ENCODE measurements around the gene NXPH3.

The NXPH3 gene

DNA sequence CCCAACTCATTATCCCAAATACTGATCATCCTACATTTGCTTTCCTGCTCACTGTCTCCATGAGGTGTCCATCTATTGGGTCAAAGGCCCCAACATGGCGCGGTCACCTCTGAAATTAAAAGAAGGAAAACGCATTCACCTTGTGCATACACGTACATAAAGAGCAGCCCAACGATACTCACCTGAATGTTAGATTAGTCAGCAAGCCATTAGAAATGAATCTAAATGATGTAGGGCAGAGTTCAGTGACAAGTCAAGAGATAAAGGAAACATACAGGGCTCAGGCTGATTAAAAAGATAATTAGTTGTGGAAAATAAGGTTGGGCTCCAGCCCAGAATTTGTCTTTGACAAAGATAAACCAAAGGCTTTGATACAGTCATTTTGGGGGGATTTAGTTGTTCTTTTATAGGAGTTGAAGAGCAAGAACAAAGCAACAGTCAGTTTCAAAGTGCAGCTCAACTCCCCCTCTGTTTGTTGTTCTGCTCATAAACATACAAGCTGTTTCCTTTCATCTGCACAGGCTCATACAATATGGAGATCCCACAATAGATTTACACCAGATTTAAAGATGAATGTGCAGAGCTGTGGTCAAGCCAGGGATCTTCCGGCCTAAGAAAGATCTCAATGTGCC lies 21.1 kb downstream of the NXPH3 start:
- FAIRE-seq = no peak
- TF ChIP-seq, protein P1, sequence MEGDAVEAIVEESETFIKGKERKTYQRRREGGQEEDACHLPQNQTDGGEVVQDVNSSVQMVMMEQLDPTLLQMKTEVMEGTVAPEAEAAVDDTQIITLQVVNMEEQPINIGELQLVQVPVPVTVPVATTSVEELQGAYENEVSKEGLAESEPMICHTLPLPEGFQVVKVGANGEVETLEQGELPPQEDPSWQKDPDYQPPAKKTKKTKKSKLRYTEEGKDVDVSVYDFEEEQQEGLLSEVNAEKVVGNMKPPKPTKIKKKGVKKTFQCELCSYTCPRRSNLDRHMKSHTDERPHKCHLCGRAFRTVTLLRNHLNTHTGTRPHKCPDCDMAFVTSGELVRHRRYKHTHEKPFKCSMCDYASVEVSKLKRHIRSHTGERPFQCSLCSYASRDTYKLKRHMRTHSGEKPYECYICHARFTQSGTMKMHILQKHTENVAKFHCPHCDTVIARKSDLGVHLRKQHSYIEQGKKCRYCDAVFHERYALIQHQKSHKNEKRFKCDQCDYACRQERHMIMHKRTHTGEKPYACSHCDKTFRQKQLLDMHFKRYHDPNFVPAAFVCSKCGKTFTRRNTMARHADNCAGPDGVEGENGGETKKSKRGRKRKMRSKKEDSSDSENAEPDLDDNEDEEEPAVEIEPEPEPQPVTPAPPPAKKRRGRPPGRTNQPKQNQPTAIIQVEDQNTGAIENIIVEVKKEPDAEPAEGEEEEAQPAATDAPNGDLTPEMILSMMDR (IDR thresholded peaks at IDR 0.05; ENCODE audit: insufficient read depth, missing control alignments) = no peak
- DNase-seq (ENCODE audit: insufficient read length, low spot score) = no peak

DNA sequence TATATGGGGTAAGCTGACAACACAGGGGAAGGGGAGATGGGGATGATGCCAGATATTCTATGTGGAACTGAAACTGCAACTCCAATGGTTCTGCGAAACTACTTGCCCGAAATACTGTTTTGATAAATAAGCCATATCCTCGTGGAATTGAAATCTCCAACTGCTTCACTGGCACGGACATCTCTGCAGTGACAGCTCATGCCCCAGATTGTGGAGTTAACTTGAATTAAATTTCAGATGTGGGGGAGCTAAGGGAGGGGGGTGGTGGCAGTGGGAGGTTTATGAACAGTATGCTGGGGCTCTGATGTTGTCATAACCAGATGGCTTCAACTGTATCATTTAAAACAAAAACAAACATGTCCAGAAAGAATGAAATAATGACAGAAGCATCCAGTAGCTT lies 21.8 kb downstream of the NXPH3 start:
- DNase-seq (ENCODE audit: insufficient read length, low spot score) (no peak), FAIRE-seq (no peak)
- TF ChIP-seq, protein P1 (IDR thresholded peaks at IDR 0.05; ENCODE audit: insufficient read depth, missing control alignments) = no peak

DNA sequence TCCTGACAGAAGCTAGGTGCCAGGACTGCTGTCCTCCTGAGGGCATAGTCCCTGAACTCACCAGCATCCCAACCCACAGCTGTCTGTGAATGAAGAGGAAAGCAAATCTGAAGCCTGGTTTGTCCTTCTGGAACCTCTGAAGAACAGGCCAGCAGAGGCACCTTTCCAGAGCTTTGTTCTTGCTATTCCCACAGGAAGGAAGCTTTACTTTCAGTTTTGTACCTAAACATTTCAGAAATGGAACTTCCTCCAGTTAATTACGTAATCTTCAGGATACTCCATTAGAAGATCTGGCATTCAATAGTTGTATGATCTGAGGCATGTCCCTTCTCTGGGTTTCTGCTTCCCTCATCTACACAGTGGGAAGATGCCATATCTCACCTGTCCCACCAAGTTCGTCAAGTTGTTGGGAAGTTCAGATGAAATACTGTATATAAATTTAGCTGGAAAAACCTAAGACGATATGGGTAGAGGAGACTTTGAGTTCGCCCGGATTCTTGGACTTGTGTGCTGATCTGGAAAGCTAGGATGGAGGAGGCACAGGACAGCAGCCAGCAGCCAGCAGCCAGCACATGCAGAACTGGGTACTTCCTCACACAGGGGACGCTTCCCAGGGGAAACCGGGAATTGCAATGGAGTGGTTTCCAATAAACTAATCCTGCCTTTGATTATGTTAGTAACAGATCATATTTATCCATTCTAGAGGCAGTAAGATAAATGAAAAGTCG lies 22.4 kb downstream of the NXPH3 start:
- TF ChIP-seq, protein P1 (IDR thresholded peaks at IDR 0.05; ENCODE audit: insufficient read depth, missing control alignments) = no peak
- DNase-seq (ENCODE audit: insufficient read length, low spot score) = no peak
- no peak for FAIRE-seq

DNA sequence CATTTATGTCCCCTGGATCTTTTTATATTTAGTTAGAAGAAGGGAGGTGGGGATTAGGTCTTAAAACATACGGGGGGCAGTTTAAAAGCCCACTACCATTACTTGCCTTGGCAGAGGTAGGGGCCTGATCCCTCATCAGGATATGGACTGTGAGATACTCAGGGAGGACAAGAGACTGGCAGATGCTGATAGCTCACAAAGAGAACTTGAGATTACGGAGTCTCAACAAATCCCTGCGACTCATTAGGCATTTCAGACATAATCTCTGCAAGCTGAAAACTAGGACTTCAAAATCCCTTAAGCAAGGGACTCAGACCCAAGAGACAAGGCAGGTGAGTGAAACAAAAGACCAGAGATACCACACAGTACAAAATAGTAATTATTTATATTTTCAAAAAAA lies 23.2 kb downstream of the NXPH3 start:
- DNase-seq (ENCODE audit: insufficient read length, low spot score) (no peak), FAIRE-seq (peak; percentile 82)
- TF ChIP-seq, protein P1 (IDR thresholded peaks at IDR 0.05; ENCODE audit: insufficient read depth, missing control alignments) = no peak

DNA sequence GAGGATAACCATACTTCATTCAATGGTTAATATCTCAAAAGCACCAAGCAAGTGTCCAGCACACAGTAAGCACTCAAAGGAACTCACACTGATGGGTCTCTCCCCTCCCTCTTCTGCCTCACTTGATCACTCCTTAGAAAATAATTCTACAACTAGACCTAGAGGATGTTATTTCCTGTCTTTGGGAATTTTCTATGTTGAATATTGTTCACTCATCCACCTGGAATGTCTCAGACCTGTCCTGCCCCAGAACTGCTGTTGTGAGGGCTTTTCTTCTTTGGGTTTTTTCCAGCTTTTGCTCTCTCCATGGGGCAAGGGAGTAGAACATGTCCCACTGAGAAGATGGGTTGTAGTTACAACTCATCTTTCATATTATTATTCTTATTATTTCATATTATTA lies 25.3 kb downstream of the NXPH3 start:
- no peak for FAIRE-seq

DNA sequence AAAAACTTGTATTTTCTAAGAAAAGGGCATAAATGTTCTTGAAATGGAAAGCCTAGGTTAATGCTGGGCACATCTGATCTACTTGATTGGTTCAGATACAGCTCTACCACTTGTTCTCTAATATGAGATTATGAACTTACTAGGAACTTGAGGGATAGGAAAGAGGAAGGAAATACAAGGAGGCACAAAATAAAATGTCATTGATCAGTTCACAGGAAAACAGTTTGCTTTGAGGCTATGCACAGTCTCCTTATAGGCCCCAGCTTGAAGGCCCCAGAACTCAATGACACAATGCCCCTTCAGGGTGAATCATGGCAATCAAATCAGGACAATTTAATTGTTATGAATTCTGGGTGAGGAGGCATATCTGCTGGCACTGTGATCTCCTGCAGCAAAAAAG lies 27.1 kb downstream of the NXPH3 start:
- FAIRE-seq (no peak), DNase-seq (ENCODE audit: insufficient read length, low spot score) (no peak)
- TF ChIP-seq, protein P1 (IDR thresholded peaks at IDR 0.05; ENCODE audit: insufficient read depth, missing control alignments) = no peak

More for the DNA sequence above, 25.3 kb downstream of the NXPH3 start:
- no peak for DNase-seq (ENCODE audit: insufficient read length, low spot score)
- TF ChIP-seq, protein P1 (IDR thresholded peaks at IDR 0.05; ENCODE audit: insufficient read depth, missing control alignments) = no peak

DNA sequence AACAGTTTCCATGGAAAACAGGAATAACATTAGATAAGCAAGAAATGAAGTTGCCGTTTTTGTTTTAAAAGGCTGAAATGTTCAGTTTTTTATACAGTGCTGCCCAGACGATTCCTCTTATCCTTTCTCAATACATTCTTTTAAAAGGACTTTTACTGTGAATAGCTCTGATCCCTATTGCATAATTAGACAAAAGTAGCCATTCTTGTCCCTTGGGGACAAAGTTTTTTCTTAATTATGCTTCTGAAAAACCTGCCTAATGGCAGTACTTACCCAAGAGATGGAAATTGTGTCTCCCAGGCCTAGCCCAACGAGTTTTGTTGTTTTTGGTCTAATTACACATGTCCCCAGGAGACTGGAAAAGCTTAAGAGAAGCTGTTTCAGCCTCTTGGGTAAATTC lies 27.6 kb downstream of the NXPH3 start:
- TF ChIP-seq, protein P1 (IDR thresholded peaks at IDR 0.05; ENCODE audit: insufficient read depth, missing control alignments) = no peak
- DNase-seq (ENCODE audit: insufficient read length, low spot score) (no peak), FAIRE-seq (no peak)
